Cardiac muscle cell (in vitro differentiated cells and primary cell): ENCODE data around the gene RRP9. TPM values are rescaled to one million over a fixed set of nuclear protein-coding genes. Genes with fewer than 3 reads are reported as not detected.

Experiments
- DNase-seq, 2 donors: peaks; one replicate each; pipeline versions ENCODE4 v3.0.0 to v3.0.0-alpha.2; 2010 to 2017; ENCODE audit warnings: low read depth in 1 of 2, low spot score in 1 of 2
- H3K27ac ChIP-seq: fragments of 200-600 bp; sonication (generic); 2 replicates; pipeline ENCODE4 v1.5.1; 2016
- H3K27me3 ChIP-seq: fragments of 200-600 bp; sonication (generic); 2 replicates; pipeline ENCODE4 v1.6.0; 2016; ENCODE audit warnings: control low read depth
- H3K36me3 ChIP-seq: fragments of 200-600 bp; sonication (generic); 2 replicates; pipeline ENCODE4 v1.5.1; 2016; ENCODE audit warnings: control low read depth
- H3K4me1 ChIP-seq: fragments of 200-600 bp; sonication (generic); 2 replicates; pipeline ENCODE4 v1.8.1; 2017; ENCODE audit warnings: low read depth, mild to moderate bottlenecking, mixed run types
- H3K4me3 ChIP-seq: fragments of 200-600 bp; sonication (generic); 2 replicates; pipeline ENCODE4 v1.5.1; 2016; ENCODE audit warnings: mild to moderate bottlenecking
- H3K9me3 ChIP-seq: fragments of 200-600 bp; sonication (generic); 2 replicates; pipeline ENCODE4 v1.5.1; 2017; ENCODE audit warnings: low read depth, mild to moderate bottlenecking, control low read depth
- polyA plus RNA-seq: library from polyadenylated mRNA; unstranded; fragments of >200 nt; fragmentation: Nextera tagmentation; extraction: Ambion mirVana; gene quantifications from 2 replicates; pipeline ENCODE4 v1.2.1, GENCODE V29; 2016
- total RNA-seq: library from RNA; depleted of rRNA; stranded (reverse); fragments of >200 nt; gene quantifications from 2 replicates; pipeline ENCODE4 v1.2.3, GENCODE V29; 2016
- TF ChIP-seq, protein P1 (sequence below): IDR thresholded peaks from 2 replicates; pipeline ENCODE4 v1.5.1; 2012; ENCODE audit warnings: low read depth, mild to moderate bottlenecking, low read length

The RRP9 gene
- total and polyA plus RNA-seq, 2 experiments from 2014 or later: 22.3 to 38.2 TPM

DNA sequence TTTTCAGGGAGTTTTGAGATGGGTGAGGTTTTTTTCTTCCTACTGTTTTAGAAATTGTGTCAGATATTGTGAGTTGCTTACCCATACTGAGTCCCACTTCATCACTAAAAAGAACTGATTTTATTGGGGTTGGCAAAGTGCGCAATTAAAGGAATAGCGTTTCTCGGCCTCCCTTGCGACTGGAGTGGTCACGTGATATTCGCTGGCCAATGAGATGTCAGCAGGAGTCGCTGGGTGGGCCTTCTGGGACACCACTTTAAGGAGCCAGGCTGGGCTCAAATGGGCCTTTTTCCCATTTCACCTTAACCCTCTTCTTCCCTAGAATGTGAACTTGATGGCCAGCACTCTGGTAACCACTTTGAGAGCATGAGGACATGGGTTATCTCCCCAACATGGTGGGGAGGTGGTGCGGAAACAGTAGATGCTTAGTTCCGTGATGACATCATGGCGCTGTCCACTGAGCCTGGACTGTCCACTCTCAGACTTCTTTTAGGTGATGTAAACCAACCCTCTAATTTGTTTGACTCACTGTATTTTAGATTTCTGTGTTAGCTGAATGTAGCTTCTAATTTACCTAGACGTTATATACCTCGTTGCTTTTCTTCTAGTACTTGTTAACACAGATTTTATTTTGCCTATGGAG is 53.1 kb downstream of the RRP9 start:
- no peak for DNase-seq
- no peaks in the 10 kb centered on the region for H3K9me3 ChIP-seq
- H3K36me3 ChIP-seq: no peaks in the 10 kb centered on the region
- no peak overlapping the region for H3K4me3 ChIP-seq
- H3K27ac ChIP-seq: no peak overlapping the region
- no peaks in the 10 kb centered on the region for H3K4me1 ChIP-seq
- TF ChIP-seq, protein P1, sequence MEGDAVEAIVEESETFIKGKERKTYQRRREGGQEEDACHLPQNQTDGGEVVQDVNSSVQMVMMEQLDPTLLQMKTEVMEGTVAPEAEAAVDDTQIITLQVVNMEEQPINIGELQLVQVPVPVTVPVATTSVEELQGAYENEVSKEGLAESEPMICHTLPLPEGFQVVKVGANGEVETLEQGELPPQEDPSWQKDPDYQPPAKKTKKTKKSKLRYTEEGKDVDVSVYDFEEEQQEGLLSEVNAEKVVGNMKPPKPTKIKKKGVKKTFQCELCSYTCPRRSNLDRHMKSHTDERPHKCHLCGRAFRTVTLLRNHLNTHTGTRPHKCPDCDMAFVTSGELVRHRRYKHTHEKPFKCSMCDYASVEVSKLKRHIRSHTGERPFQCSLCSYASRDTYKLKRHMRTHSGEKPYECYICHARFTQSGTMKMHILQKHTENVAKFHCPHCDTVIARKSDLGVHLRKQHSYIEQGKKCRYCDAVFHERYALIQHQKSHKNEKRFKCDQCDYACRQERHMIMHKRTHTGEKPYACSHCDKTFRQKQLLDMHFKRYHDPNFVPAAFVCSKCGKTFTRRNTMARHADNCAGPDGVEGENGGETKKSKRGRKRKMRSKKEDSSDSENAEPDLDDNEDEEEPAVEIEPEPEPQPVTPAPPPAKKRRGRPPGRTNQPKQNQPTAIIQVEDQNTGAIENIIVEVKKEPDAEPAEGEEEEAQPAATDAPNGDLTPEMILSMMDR: no peak
- no peaks in the 10 kb centered on the region for H3K27me3 ChIP-seq

DNA sequence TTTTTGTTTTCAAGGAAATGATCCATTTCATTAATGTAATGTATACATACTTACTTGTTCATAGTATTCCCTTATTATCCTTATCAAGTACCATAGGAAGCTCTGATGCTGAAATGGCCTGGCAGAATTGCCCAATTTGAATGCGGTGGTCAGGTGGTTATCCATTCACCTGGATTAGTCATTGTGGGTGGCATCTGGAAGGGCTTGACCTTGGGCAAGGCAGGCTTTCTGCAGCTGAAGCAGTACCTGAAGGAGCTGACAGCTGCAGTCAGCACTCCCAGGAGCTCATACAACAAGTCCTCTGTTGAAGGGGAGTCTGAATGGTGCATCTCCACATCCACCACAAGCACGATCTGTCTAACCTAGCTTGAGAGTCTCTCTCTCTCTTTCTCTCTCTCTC is 54.1 kb downstream of the RRP9 start:
- no peaks in the 10 kb centered on the region for H3K27me3 ChIP-seq
- no peaks in the 10 kb centered on the region for H3K4me1 ChIP-seq
- H3K4me3 ChIP-seq: no peak overlapping the region
- no peak for DNase-seq
- TF ChIP-seq, protein P1: no peak
- no peak overlapping the region for H3K27ac ChIP-seq
- H3K36me3 ChIP-seq: no peaks in the 10 kb centered on the region
- H3K9me3 ChIP-seq: no peaks in the 10 kb centered on the region

DNA sequence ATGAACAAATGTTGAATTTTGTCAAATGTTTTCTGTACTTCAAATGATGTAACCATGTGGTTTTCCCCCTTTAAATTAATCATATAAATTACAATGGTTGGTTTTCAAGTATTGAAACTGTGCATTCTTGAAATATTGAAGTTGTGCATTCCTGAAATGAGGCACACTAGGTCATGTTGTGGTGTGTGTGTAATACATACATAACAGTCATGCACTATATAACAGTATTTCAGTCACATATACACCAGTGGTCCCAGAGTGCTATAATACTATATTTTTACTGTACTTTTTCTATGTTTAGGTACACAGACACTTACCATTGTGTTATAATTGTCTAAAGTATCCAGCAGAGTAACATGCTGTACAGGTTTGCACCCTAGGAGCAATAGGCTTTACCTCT is 55.3 kb downstream of the RRP9 start:
- no peaks in the 10 kb centered on the region for H3K27me3 ChIP-seq
- no peak for DNase-seq
- H3K4me1 ChIP-seq: no peaks in the 10 kb centered on the region
- H3K9me3 ChIP-seq: no peaks in the 10 kb centered on the region
- H3K4me3 ChIP-seq: no peak overlapping the region
- no peaks in the 10 kb centered on the region for H3K36me3 ChIP-seq
- no peak overlapping the region for H3K27ac ChIP-seq
- TF ChIP-seq, protein P1: no peak

Other genes with a start within 250 kb of the RRP9 start
- gene GRM2, start 234.8 kb downstream of the RRP9 start, total RNA-seq: 0.56 and 0.69 TPM in 2 replicates
- gene GRM2, start 234.8 kb downstream of the RRP9 start, polyA plus RNA-seq: 0.39 TPM in 1 of 2 replicates, not detected in the other
- gene IQCF6, start 162.7 kb downstream of the RRP9 start, total RNA-seq: not detected in 2 replicates
- not detected in 2 replicates for gene IQCF6, start 162.7 kb downstream of the RRP9 start, polyA plus RNA-seq
- gene IQCF2, start 80.3 kb downstream of the RRP9 start, total RNA-seq: not detected in 2 replicates
- gene IQCF2, start 80.3 kb downstream of the RRP9 start, polyA plus RNA-seq: not detected in 2 replicates
- gene IQCF5, start 66.3 kb downstream of the RRP9 start, total RNA-seq: not detected in 2 replicates
- gene IQCF5, start 66.3 kb downstream of the RRP9 start, polyA plus RNA-seq: 0.99 TPM in 1 of 2 replicates, not detected in the other
- gene IQCF1, start 38.6 kb downstream of the RRP9 start, total RNA-seq: not detected in 2 replicates
- not detected in 2 replicates for gene IQCF1, start 38.6 kb downstream of the RRP9 start, polyA plus RNA-seq
- 17.3 and 19.2 TPM in 2 replicates for gene PARP3, start 459 bp upstream of the RRP9 start, total RNA-seq
- gene PARP3, start 459 bp upstream of the RRP9 start, polyA plus RNA-seq: 23.7 and 26.6 TPM in 2 replicates
- 0.42 and 1.1 TPM in 2 replicates for gene GPR62, start 13.5 kb upstream of the RRP9 start, total RNA-seq
- gene GPR62, start 13.5 kb upstream of the RRP9 start, polyA plus RNA-seq: 0.94 and 2.2 TPM in 2 replicates
- 151 and 226 TPM in 2 replicates for gene PCBP4, start 25.6 kb upstream of the RRP9 start, total RNA-seq
- gene PCBP4, start 25.6 kb upstream of the RRP9 start, polyA plus RNA-seq: 114 and 122 TPM in 2 replicates
- 19.8 and 27.8 TPM in 2 replicates for gene ABHD14B, start 32.1 kb upstream of the RRP9 start, total RNA-seq
- 23.3 and 29.9 TPM in 2 replicates for gene ABHD14B, start 32.1 kb upstream of the RRP9 start, polyA plus RNA-seq
- 56.5 and 105 TPM in 2 replicates for gene ABHD14A, start 33.2 kb upstream of the RRP9 start, total RNA-seq
- 95.9 and 104 TPM in 2 replicates for gene ABHD14A, start 33.2 kb upstream of the RRP9 start, polyA plus RNA-seq
- 87.7 and 99.7 TPM in 2 replicates for gene ACY1, start 41.6 kb upstream of the RRP9 start, total RNA-seq
- 116 and 125 TPM in 2 replicates for gene ACY1, start 41.6 kb upstream of the RRP9 start, polyA plus RNA-seq
- gene RPL29, start 54.0 kb upstream of the RRP9 start, total RNA-seq: 1,533 and 1,673 TPM in 2 replicates
- 844 and 941 TPM in 2 replicates for gene RPL29, start 54.0 kb upstream of the RRP9 start, polyA plus RNA-seq
- gene DUSP7, start 114.7 kb upstream of the RRP9 start, total RNA-seq: 32.2 and 39.5 TPM in 2 replicates
- gene DUSP7, start 114.7 kb upstream of the RRP9 start, polyA plus RNA-seq: 7.1 and 13.1 TPM in 2 replicates
- gene POC1A, start 212.5 kb upstream of the RRP9 start, total RNA-seq: 6.0 and 12.4 TPM in 2 replicates
- gene POC1A, start 212.5 kb upstream of the RRP9 start, polyA plus RNA-seq: 10.6 and 24.0 TPM in 2 replicates